ENCODE results near the gene CCNDBP1.
"Not testable (repeated sequence)": the region's sequence is repeated elsewhere in the genome, so short reads cannot be mapped to it uniquely, and the experiment has no call there.

CCNDBP1 gene

DNA sequence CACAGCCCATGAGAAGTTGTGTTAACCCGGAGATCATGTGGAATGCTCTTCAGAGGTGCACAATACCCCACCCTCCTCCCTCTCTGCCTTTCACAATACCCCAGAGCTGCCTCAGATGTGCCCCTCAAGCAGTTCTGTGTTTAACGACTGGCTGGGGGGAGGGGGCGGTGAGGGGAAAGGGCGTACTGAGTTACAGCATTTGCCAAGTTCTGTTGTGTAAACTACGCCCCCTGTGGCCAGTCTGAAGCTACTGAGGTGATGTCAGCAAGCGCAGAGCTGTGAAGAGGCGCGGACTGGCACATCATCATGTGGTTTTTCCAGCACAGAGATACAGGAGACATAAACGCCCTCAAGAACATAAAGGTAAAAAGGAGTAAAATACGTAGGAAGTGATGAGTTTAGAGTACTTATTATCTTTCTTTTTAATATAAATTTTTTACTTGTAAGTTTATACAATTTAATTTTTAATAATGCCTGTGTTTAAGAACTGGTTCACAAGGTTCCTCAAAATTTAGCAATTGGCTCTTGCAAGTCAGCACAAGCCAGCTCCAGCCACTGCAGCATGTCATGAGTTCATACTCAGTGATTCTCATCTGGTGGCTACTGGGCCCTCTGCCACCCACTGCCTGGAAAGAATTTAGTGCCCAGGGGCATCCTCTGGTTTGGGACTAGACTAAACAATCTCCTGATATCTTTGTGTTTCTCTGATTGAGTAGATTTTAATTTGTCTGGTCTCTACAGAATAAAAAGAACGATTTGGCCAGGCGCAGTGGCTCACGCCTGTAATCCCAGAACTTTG is 33.9 kb downstream of the CCNDBP1 start:
- DNase-seq = no peak

- no peak for DNase-seq
These were observed 35.0 kb downstream of the CCNDBP1 start for GRCh38 chr15:43219929-43220928.

- no peak for DNase-seq
These were observed 35.8 kb downstream of the CCNDBP1 start, which contains the start of gene EPB42 for GRCh38 chr15:43220991-43221403. TSS of gene EPB42 (minus strand) at chr15:43221018. CDS start at chr15:43220825, 193 bp downstream.

GRCh38 chr15:43221422-43221821 is 36.2 kb downstream of the CCNDBP1 start:
- DNase-seq = no peak

DNA sequence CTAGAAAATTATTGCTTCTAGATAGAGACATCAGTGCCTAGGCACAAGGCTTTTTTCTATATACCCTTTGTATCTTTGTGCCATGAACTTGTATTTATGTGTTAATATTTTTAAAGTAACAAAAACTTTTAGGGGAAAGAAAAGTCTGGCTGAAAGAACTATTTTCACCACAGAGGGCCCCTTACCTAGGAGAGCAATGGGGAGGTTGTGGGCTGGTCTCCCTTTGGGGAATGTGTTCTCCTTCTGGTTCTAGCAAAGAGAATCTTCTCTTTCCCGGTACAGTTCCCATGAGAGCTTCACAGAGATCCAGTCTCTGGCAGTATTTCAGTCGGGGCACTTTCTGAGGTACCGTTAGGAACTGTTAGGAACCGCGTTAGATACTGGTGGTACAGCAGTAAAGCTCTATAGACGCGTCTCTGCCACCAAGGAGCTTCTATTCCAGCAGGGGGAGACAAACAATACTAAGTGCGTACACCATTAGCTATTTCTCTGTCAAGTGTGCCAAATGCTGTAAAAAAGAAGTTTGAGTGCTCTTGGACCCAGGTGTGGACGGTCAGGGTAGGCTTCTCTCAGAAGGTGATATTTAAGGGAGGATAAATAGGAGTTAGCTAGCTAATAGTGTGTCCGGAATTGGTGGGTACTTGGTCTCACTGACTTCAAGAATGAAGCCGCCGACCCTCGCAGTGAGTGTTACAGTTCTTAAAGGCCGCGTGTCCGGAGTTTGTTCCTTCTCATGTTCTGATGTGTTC is 40.2 kb downstream of the CCNDBP1 start:
- DNase-seq = peak; percentile 9

- not testable (repeated sequence) for DNase-seq
These were observed 40.7 kb downstream of the CCNDBP1 start for GRCh38 chr15:43225950-43226255.

DNA sequence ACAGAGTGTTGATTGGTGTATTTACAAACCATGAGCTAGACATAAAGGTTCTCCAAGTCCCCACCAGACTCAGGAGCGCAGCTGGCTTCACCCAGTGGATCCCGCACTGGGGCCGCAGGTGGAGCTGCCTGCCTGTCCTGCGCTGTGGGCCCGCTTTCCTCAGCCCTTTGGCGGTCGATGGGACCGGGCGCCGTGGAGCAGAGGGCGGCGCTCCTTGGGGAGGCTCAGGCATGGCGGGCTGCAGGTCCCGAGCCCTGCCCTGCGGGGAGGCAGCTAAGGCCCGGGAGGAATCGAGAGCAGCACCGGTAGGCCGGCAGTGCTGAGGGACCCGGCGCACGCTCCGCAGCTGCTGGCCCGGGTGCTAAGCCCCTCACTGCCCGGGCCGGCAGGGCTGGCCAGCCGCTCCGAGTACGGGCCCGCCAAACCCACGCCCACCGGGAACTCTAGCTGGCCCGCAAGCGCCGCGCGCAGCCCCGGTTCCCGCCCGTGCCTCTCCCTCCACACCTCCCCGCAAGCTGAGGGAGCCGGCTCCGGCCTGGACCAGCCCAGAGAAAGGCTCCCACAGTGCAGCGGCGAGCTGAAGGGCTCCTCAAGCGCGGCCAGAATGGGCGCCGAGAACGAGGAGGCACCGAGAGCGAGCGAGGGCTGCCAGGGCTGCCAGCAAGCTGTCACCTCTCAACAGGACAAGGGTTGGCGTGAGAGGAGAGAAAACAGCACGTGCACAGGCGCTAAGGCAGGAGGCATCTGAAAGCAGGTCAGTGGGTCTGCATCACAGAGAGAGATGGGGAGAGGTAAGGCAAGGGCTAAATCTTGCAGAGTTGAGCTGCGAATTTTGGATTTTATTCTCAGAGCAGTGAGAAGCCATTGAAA is 41.5 kb downstream of the CCNDBP1 start:
- no peak for DNase-seq

GRCh38 chr15:43229977-43230376 is 44.8 kb downstream of the CCNDBP1 start:
- no peak for DNase-seq

- no peak for DNase-seq
These were observed 45.5 kb downstream of the CCNDBP1 start for GRCh38 chr15:43230640-43231115.

GRCh38 chr15:43232289-43232874 is 47.2 kb downstream of the CCNDBP1 start:
- no peak for DNase-seq

DNA sequence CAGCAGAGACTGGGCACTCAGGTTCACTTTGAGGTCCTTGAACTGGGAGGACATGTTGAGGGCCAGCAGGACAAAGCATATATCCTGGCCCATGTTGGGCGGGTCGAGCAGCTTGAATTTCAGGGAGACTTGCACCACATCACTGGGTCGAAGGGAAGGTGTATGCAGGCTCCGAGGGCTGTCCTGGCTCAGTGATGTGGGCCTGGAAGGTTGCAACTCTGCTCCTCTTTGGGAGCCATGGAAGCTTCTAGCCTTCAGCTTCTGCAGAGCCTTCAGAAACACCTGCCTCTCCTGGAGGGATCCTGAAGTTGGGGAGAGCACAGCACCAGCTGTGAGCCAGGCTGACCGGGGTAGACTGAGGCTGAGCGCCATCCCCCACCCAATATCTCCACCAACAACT is 50.3 kb downstream of the CCNDBP1 start:
- DNase-seq = no peak

DNA sequence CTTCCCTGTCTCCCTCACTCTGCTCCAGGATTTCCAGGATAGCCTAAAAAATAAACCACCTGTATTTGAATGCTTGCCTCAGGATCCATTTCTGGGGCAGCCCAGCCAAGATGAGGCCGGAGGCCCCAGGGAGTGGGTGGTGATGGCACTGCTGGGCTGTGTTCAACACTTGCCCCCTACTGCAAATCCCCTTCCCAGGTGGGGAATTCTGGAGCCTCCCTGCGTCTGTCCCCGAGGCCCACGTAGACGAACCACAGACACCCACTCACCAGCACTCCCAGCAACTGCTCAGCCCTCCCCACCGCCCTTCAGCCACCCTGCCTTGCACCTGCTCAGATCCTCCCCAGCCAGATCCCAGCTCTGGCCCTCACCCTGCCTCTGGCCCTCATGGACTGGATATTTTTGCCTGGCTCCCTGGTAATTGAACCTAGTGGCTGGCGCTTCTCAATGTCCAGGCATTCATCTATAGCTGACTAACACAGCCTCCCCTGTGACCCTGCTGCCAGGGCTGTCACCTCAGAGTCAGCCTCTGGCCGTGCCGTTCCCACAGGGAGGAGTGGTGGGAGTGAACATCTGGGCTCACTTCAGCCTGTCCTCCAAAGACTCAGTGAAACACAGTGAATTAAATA is 52.8 kb downstream of the CCNDBP1 start:
- no peak for DNase-seq

DNA sequence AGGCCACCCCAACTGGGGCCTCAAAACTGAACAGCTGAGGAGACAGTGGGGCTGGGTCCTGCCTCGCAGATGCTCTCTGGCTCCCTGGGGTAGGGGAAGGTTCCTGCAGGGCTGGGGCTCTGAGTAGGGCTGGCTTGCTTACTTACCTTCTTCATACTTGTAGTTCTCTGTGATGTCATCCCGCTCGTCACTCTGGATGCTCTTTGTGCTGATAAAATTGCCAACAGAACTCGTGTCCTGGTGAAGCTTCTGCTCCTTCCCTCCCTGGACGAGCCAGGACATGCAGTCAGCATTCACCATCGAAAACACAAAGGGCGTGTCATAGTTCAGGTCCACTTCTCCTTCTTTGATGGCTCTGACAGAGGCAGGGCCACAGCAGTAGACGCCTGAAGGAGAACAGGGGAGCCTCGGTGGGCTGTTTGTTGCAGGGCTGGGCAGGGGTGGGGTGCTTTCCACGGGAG is 53.5 kb downstream of the CCNDBP1 start:
- DNase-seq = no peak

DNA sequence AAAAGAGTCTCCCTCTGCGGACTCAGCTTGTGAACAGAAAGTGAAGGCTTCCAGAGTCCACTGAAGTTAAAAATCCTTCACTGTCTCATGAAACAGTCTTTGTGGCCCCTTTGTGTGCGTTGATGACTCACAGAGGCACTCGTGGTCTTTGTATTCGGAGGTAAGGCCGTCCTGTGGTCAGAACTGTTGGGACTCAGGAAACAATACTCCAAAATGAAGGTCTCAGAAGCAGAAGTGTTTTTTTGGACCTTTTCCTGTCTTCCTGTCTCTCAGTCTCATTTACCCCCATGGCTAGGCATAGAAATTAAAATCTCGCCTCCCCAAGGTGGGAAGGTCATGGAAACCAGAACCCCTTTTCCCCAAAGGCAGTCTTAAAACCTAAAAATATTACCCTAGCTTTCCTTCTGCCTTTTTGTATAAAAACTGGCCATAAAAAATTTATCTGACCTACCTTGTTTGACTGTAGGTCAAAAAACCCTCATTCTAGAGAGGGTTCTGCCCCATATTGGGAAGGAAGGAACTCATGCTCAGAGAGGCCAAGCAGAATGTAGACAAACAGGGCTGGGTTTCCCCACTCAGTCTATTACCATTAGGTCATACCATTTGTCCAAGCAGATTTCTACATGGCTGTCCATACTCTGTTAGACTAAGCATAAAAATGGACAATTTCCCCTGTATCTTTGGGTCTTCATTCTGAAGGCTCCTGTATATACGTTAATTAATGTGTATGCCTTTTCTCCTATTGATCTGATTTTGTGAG is 54.7 kb downstream of the CCNDBP1 start:
- no peak for DNase-seq

- DNase-seq = no peak
These were observed 55.9 kb downstream of the CCNDBP1 start for GRCh38 chr15:43241100-43241499.

DNA sequence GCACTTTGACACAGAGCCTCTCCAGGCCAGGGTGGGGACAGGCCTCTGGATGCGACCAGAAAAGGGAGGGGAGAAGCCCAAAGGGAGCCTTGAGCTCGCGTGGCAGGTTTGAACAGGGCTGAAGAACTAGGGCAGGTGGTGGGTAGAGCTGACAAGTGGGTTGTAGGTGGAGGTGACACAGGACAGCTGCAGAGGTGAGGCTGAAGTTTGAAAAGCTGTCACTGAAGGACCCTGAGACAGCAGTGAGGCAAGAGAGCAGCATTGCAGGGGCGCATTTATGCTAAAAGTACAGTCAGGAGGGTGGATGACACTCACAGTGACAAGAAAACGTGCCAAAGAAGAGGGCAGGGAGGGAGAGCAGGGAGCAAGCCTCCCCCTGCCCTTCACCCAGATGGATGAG is 57.4 kb downstream of the CCNDBP1 start:
- DNase-seq = no peak

GRCh38 chr15:43243020-43243645 is 57.9 kb downstream of the CCNDBP1 start:
- DNase-seq = no peak

DNA sequence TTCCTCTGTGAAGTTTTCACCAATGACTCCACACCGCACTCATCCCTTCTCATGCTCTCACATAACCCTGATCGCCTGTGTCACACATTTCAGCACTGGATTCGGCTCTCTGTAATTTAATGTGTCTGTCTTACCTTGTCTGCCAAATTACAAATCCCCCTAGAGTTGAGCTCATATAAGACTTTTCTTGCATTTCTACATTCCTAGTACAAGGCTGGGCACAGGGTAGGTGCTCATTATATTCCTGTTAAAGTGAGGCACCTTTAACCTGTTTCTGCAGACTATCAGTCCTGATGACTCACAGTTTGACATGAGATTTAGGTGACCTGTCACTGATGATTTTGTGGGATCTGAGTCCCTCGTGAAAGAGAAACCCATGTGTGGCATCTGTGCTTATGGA is 58.9 kb downstream of the CCNDBP1 start:
- no peak for DNase-seq

GRCh38 chr15:43246261-43246774 is 61.1 kb downstream of the CCNDBP1 start:
- DNase-seq = no peak

All from NCI-H2107 (cell line).